CD4-positive, alpha-beta T cell treated with Interleukin-15 for 1 hour (primary cell): Measurements from ENCODE around the gene GABRG3.

Source experiments
- DNase-seq: peaks from one replicate; pipeline ENCODE4 v3.0.0-alpha.2; 2020

The GABRG3 gene

DNA sequence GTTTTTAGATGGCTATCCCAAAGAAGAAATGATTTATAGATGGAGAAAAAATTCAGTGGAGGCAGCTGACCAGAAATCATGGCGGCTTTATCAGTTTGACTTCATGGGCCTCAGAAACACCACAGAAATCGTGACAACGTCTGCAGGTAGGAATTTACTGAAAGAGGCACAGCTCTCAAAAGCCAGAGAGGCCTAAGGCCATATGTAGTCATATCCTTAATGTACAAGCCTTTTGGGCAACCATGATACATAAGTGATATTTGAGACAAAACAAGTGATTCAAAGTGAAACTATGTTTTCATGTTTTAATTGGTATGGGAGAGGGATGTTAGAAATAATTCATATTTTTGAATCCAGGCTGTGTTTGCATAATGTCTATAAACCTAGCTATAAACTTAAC lies 509.7 kb downstream of the GABRG3 start:
- DNase-seq = no peak

DNA sequence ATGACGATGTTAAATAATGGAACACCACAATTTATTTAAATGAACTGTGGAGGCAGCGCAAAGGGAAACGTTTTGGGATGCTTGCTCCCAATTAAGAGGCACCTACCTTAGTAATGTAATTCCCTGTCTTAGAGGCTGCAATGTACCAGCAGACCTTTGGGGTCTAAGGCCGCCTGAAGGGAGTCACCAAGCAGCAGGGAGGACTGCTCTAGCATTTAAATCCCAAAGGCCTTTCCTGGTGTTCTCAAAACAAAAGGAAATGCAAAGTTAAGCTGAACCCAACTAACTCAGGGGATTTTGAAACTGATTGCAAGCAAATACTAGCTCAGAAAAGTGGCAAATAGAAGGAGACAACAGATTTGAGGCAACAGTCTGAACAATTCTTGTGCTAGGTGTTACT lies 510.8 kb downstream of the GABRG3 start:
- no peak for DNase-seq

DNA sequence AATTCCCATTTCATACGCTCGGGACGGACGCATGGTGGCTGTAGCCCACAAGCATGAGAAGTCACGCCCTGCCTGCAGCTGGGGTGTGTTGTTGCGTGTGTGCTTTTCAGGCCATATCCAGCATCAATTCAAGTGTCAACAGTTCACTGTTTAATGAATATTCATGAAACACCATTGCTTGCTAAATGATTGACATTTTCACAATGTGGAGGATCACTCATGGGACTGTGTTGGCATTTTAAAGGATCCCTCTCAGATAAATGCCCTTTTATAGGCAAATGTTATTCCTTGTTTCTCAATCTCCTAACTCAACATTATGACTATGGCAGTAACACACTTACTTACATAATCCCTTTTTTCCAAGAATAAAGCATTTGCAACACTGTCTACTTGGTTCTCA lies 511.3 kb downstream of the GABRG3 start:
- no peak for DNase-seq

DNA sequence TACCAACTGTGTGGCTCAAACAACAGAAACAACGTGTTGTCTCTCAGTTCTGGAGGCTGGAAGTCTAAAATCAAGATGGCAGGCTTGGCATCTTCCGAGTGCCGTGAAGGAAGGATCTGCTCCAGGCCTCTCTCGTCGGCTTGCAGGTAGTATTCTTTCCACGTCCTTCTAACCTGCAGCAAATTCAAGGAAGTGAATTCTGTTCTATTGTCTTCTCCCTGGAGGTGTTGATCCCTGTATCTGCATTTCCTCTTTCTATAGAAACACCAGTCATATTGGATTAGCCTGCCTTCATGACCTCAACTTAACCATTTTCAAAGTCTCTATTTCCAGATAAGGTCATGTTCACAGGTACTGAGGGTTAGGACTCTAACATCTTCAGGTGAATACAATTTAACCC lies 512.1 kb downstream of the GABRG3 start:
- no peak for DNase-seq

DNA sequence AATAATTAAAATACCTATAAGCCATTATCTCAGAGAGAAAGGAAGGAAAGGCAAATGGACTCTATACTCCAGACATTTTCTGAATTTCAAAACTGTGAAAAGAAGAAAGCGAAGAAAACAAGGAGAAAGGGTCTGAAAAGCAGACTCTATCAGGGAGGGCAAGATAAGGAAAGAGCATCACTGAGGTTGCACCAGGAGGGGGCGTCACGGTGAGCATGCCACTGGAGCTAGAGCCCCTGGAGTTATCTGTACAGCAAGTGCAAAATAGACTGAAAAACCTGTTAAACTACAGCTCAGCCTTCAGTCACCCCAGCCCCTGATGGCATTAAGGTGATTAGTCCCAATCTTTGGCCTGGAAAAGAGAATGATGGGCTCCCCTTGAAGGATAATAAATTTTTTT lies 514.3 kb downstream of the GABRG3 start:
- DNase-seq = no peak

DNA sequence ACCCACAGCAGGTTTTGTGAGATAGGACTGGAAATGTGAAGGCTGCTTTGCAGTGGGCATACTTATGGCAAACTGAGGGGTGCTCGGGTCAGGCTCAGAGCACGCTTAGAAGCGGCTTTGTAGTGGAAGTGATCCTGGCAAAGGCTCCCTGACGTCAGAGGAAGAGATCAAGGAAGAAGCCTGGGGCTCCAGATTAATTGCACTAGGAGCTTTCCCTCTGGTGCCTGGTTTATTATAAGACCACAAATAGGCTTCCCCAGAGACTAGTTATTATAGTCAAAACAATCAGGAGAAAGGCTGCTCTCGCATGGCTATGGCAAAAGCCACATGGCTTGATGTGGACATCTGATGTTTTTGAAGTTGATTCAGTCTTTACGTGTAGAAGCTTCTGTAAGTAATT lies 515.1 kb downstream of the GABRG3 start:
- no peak for DNase-seq

DNA sequence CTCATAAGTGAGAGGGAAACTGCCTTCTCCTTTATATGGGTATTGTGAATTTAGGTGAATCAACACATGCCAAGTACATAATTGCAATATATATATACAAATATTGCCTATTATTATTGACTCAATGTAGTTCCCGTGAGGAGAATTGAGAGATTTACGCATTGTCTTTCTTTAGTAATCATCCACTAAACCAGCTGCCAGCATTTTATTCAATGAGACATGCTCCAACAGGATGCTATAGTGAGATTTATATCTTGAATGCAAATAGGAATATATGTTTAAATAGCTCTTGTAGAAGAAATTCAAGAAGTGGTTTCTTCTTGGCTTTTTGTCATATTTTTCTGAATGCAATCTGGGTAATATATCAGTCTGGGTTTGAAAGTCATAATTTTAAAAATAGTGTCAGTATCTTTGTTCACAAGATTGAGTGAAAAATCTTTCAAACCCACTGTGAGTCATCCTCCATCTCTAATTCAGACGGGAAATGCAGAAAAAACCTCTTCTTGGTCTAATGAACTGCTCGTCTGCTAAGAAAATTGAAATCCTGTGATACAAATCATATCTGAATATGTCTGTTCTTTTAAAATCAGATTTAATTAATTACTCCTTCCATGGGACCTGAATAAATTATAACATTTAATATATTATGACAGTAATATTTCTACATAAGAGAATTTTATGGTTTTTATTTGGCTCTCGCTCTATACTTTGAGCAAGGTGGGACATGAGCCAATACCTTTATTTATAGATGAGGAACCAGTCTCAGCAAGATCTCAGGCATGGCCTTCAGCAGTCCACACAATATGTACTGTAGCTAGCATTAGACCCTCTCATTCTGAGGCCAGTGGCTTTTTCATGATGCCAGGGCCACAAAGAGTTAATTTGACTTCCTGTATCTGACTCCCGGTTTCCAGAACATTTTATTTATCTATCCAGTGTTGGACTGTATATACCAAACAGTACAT lies 516.0 kb downstream of the GABRG3 start:
- DNase-seq = no peak

DNA sequence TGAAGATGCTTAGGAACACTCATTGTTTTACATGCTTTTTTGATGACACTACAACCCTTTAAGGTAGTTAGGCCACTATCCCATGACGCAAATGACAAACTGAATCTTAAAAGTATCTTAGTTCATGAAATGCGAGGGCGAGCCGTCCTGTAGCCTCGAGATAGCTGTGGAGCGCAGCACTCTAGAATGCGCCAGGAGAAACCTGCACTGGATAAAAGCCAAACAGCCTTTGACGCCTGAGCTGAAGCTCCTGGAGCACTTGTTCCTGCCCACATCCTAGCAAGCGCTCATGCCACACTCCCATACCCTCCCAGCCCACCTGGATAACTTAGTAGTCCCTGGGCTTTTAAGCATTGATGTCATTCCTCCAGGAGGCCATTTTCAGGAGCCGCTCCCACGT lies 516.9 kb downstream of the GABRG3 start:
- DNase-seq = no peak

DNA sequence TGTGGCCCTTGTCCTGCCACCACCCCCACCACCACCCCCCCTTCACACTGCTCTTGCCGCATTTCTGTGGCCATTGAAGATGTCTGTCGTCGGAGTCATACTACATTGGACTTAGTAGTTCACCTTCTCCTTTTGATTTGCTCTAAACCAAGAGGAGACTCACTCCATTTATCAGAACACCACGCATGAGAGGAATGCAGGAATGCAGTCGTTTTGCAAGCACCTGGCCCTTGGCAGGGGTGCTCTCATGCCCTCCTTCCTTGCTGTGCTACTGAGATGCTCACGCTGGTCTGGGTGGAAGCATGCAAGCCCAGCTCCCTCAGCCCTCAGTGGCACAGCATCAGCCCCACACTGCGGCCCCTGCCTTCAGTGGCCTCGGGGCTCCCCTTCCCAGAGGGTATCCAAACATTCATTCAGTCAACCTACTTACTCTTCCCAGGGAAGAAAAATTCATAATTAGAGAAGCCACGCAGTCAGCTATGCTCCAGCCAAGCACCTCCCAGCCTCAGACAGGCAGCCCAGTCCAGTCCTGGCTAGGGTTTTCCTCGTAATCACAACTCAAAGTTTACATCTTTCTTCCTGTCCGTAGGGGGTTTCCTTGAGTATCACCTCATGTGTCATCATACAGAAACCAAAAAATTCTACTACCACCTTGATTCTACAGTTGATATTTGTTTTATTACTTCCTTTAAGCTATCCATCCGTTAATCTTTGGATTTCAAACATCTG lies 520.0 kb downstream of the GABRG3 start:
- DNase-seq = no peak

DNA sequence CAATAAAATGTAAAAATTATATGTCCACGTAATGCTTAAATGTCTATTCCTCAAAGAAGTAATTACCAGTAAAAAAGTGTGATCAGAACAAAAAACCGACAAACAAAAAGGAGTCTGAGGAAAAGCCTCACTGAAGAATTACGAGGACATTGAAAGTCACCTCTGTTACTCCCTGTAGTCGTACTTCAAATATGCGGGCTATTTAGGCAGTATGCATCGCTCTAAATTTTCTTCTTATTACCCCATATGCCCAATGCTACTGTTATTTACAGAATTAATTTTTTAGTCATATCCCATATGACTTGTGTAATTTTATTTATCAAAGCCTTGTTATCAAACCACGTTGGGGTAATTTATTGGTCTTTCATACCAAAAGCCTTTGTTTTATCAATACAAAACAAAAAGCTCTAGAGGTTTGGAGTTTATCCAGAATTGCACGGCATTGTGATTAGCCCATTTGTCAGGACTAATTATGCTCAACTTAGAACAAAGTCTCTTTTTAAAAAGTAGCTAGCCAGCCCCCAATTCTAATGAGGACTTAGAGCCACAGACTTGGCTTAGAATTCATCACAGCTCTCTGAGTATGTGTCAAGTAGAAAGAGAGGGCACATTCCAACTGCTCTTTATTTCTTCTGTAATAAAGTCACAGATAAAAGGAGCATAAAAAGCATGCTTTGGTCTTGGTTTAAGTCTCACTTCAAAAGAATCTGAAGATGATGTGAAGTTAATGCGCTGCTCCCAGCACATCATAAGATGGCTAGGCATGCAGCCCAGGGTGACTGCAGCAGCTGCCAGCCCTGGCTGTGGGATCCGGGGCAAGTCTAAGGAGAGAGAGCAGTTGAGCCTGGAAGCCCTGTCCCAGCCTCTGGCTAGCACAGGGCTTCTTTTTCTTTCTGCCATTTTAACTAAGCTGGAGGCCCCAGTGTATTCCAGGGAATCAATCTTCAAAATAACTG lies 521.0 kb downstream of the GABRG3 start:
- DNase-seq = no peak

DNA sequence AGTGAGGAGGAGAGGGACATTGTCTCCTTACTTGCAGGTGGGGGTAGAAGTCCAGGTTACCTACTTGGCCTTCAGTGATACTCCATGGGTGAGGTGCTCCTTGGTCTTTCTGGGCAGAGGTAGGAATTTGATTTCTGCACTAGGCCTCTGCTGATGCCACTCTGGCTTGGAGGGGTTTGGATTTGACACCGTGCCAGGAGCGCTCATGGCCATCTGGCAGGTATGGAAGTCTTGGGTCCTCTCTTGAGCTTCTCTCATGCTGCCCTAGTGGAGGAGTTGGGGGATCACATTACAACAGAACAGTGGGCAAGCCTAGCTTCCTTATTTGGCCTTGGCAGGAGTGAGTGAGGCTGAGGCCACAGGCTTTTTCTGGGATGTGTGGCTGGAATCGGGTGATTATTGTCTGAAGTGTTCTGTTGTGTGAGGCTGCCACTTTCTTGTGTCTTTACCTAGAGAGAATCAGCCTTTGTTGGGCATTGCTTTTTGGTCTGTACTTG lies 525.0 kb downstream of the GABRG3 start:
- DNase-seq = no peak

DNA sequence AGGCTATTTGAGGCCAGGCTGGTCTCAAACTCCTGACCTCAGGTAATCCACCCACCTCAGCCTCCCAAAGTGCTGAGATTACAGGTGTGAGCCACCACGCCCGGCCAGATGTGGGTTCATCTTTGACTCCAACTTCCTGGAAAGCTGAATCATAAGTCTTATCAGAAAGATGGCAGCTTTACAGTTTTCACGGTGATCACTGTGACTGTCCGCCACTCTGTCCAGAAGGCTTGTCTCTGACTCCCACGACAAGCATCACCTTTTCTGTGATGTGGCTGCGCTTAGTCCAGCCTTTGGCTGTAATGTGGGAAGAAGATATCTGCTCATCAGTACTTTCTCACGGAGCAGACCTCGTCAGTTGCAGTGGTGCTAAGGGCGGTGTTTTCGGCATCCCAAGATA lies 527.7 kb downstream of the GABRG3 start:
- DNase-seq = no peak

DNA sequence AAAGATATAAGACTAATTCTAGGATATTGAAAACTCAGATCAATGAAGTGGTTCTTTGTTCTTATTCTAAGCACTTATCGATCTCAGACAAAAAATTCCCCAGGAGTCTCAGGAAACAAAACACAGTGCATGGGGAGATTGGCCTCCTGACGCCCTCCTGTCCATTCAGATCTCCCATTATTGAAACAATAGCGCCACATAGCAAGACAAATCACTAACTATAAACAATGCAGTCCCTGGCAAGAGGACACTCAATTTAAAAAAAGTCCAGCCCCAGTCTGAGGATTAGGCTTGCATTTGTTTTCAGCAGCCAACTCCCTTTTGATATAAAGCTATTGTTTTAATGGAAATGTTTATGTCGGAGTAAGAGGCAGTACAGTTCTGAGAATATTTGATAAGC lies 528.2 kb downstream of the GABRG3 start:
- no peak for DNase-seq

DNA sequence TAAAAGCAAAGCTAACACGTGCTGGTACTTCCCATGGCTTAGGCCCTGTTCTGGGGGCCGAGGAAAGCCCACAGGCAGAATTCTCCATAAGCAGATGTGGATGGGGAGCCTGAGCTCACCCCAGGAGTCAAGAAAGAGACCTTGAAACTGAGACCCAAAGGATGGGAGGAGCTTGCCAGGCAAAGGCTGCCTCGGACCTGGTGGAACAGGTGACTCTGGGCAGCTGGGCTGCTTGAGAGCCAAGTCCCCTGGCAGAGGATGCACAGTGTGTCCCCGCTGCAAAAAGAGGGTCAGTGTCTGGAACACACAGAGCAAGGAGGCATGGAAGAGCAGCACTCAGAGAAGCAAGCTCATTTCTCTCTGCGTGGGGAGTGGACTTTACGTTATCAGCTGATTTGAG lies 528.7 kb downstream of the GABRG3 start:
- no peak for DNase-seq

DNA sequence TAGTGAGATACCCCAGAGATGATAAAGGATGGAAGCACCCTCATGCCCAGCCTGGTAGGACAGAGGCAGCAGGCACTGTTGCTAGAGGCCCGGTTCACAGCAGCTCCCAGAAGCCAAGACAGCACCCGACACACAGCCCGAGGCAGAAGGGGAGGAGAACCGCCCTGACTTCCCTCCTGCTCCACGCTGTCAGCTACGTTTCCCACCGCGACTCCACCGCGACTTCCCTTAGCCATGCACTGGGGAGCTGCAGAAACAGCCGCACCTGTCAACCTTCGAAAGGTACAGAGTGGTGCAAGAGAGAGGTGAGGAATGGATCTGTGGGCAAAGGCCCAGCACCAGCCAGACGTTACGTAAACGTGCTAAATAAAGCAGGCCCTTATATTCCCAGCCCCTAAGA lies 529.2 kb downstream of the GABRG3 start:
- DNase-seq = no peak

DNA sequence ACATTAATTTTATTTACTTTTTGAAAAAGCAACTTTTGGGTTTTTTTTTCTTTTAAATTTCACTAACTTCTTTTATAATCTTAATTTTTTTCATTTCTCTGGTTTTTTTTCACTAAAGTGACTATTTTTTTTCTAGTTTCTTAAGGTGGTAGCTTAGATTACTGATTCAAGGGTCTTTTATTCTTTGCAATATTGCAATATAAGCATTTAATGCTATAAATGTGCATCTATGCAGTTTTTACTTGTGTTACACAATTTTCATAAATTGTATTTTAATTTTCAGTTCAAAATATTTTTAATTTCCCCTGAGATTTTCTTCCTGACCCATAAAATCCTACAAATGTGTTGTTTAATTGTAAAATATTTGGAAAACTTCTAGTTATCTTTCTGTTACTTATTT lies 535.8 kb downstream of the GABRG3 start:
- no peak for DNase-seq

DNA sequence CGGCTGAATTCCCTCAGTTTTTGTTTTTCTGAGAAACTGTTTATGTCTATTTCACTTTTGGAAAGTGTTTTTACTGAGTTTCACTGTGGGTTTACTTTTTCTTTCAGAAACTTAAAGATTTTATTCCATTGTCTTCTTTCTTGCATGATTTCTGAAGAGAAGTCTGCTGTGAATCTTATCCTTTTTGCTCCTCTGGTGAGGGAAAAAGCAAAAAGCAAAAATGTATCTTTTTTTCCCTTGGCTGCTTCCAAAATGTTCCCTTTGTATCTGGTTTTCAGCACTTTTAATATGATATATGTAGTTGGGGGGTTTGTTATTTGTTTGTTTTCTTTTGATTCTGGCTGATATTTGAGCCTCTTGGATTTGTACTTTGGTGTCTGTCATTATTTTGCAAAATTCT lies 538.0 kb downstream of the GABRG3 start:
- no peak for DNase-seq

DNA sequence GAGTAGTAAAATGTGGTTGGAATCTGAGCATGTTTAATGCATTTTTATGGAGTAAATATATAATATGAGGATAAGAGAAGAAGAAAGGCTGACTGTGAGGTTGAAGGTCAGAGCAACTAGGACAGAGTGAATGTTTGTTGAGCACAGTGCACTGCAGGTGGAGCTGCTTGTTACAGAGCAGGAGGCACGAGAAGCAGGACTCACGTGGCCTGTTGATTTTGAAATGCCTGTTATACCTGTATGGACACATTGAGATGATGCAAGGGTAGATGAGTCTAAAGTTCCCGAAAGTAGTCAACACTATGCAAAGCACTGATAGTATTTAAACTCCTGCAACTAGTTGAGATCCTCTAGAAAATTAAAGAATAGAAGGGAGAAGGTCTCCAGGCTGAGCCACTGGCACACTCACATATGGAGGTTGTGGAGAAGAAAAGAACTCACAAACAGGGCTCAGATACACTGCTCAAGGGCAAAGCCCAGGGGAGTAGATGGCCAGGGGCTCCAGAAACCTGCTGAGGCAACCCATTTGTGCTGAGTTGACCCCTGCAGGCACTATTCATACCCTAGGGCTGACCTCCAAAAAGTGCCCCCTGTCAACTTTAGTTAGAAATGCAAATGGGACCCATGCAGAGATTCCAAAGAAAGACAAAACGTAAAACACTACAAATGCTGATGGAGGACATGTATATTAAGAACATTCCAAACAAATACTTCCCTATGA lies 541.5 kb downstream of the GABRG3 start:
- no peak for DNase-seq

DNA sequence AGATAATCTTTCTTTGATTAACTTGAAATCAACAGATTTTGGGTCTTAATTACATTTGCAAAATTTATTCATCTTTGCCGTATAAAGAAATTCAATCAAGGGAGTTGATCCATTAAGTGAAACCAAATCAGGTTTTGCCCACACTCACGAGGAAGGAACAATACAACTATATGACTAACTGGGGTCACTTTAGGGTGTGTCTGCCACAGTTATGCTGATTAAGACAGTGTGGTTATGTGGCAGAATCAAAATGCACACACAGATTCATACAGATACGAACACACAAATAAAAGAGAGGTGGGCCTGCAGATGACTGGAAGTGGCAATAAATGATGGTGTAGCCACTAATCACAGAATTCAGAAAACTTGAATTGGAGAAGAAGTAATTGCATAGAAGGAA lies 543.5 kb downstream of the GABRG3 start:
- DNase-seq = no peak

DNA sequence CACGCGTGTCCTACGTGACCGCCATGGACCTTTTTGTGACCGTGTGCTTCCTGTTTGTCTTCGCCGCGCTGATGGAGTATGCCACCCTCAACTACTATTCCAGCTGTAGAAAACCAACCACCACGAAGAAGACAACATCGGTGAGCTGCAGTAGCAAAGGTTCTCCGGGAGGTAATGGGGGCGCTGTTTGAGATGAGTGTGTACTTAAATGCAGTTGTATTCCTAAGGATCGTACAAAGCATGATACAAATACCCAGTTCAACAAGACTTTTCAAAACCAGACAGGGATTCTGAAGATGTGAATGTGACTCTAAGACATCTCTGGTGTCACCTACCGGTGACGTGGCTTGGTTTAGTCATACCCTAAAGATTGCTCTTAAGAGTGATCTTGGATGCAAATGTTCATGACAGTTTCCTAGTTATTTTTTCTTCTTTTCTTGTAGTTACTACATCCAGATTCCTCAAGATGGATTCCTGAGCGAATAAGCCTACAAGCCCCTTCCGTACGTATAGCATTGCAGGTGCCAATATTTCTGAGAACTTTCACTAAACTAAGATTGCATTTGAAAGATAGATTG lies 556.6 kb downstream of the GABRG3 start:
- no peak for DNase-seq

DNA sequence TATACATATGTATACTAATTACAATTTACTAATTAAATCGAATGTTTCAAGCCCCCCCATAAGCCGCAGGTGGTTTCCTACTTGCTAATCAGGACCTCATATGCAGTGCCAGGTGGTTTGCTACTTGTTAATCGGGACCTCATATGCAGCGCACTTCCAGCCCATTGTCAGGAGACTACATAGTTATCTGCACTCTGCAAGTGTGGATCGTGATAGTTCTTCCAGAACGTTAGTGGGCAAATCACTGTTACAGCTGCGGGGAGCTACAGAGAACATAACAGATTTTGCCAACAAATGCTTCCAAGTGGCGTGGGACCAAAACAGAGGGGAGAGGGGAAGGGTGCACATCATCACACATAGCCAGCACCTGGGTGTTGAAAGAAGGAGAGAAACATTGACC lies 558.4 kb downstream of the GABRG3 start:
- DNase-seq = no peak

DNA sequence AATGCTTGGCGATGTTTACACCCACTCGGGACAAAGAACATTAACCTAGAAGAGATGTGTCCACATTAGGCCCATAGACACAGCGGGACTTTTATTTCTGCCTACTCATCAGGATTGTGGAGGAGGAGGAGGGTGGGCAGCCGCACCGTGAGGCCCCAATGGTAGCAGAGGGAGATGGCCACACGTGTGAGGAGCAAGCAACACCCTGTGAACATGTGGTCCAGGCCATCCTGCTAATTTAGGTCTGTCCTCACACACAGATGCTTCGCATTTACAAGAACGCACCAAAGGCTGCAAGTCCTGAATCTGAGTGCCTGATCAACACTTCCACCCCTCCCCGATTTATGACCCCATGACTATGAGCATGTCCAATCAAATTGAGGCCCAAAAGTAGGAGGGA lies 560.0 kb downstream of the GABRG3 start:
- no peak for DNase-seq
